Measurements from ENCODE around the gene ZNF136.

ZNF136 gene

DNA sequence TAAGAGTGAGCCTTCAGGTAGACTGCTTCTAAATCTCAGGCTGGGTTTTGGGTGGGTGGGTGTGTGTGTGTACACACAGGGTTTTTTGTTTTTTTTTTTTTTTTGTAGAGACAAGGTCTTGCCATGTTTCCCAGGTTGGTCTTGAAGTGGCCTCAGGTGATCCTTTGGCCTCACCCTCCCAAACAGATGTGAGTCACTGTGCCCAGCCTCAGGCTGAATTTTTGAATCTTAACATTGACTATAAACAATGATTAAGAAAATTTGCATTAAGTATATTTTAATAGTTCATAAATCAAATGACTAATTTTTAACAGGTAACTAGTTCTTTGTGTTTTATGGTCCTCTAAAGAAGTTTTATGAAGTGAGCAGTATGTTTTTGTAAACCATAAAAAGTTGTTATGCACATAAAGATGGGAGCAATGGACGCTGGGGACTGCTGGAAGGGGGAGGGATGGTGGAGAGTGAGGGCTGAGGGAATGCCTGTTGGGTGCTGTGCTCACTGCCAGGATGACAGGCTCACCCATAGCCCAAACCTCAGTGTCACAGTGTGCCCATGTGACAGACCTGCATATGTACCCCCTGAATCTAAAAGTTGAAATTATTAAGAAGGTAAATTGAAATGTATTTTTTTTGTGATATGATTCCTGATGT lies 60.2 kb downstream of the ZNF136 start:
- TF ChIP-seq, protein P1, sequence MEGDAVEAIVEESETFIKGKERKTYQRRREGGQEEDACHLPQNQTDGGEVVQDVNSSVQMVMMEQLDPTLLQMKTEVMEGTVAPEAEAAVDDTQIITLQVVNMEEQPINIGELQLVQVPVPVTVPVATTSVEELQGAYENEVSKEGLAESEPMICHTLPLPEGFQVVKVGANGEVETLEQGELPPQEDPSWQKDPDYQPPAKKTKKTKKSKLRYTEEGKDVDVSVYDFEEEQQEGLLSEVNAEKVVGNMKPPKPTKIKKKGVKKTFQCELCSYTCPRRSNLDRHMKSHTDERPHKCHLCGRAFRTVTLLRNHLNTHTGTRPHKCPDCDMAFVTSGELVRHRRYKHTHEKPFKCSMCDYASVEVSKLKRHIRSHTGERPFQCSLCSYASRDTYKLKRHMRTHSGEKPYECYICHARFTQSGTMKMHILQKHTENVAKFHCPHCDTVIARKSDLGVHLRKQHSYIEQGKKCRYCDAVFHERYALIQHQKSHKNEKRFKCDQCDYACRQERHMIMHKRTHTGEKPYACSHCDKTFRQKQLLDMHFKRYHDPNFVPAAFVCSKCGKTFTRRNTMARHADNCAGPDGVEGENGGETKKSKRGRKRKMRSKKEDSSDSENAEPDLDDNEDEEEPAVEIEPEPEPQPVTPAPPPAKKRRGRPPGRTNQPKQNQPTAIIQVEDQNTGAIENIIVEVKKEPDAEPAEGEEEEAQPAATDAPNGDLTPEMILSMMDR (IDR thresholded peaks at IDR 0.05; ENCODE audit: extremely low read depth, missing control alignments) = no peak
- no peak for DNase-seq (ENCODE audit: low spot score)

DNA sequence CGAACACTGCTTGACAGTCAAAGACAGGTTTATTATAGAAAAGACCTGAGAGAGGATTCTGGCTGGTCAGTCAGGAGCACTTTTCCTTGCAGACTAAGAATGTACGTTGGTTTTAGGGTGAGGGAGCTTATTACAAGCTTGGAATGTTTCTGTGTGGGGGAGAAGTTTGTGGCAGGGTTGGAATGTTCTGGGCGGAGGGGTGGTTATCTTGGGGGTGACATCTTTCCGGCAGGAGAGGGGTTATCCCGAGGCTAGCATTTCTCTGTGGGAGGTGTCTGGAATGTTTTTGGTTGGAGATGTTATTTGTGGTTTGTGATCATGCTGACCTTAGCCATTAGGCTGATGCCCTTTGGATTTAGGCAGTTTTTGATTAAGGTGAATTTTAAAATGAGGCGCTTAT lies 61.8 kb downstream of the ZNF136 start:
- no peak for DNase-seq (ENCODE audit: low spot score)
- TF ChIP-seq, protein P1 (IDR thresholded peaks at IDR 0.05; ENCODE audit: extremely low read depth, missing control alignments) = no peak

DNA sequence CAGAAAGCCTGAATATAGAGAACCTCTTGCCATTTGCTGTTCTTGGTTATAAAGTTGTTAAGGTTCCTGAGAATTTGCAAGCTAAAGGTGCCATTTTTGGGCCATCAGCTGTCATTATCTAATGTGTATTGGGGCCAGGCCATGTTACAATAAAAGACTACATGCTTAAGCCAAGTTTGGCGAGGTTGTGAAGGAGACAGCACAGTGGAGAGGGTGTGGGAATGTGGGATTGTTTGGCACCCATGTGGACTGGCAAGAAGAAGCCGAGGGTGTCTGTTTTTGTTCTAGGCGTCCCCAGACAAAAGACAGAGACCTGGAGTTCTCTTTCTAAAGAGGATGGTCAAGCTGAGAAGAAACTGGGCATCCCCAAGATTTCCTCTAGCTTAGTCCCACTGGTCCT lies 67.1 kb downstream of the ZNF136 start:
- TF ChIP-seq, protein P1 (IDR thresholded peaks at IDR 0.05; ENCODE audit: extremely low read depth, missing control alignments) = no peak
- no peak for DNase-seq (ENCODE audit: low spot score)

DNA sequence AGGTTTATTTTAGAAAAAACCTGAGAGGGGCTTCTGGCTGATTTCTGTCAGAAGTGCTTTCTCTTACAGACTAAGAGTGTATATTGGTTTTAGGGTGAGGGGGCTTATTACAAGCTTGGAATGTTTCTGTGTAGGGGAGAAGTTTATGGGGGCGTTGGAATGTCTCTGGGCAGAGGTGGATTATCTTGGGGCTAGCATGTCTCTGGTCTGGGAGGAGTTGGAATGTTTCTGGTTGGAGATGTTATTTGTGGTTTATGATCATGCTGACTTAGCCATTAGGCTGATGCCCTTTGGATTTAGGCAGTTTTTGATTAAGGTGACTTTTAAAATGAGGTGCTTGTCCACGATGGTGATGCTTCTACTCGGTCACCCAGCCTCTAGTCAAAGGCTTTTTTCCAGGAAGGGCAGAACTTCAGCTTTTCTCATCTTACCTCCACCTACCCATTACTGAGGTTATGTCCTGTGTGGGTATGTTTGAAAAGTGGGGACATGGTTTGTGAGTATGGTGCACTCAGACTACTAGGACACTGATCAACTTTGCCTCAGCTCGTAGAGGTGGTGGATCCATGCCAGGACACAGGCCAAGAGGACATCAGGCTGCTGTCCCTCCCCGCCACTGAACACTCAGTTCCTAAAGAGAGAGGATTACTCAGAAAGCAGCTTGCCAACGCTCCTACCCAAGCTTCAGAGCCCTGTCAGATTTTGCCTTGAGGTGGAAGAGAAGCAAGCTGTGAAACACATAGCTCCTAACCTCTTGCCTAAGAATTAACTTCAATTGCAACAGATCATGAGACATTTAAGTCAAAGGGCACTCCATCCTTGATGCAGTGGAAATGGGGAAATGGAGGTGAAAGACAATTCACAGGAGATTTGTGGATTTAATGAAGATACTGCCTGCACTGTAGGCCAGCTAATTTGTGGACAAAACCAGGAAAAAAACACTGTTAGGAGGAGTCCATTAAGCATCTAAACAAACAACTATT lies 68.1 kb downstream of the ZNF136 start:
- TF ChIP-seq, protein P1 (IDR thresholded peaks at IDR 0.05; ENCODE audit: extremely low read depth, missing control alignments) = no peak
- DNase-seq (ENCODE audit: low spot score) = no peak

DNA sequence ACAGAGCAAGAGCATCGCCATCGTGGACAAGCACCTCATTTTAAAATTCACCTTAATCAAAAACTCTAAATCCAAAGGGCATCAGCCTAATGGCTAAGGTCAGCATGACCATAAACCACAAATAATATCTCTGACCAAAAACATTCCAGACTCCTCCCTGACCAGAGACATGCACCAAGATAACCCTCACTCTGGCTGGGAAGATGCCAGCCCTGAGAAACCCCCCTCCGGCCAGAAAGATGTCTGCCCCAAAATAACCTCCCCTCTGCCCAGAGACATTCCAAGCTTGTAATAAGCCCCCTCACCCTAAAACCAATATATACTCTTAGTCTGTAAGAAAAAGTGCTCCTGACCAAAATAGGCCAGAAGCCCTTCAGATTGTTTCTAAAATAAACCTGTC lies 70.1 kb downstream of the ZNF136 start:
- DNase-seq (ENCODE audit: low spot score) = no peak
- TF ChIP-seq, protein P1 (IDR thresholded peaks at IDR 0.05; ENCODE audit: extremely low read depth, missing control alignments) = no peak

DNA sequence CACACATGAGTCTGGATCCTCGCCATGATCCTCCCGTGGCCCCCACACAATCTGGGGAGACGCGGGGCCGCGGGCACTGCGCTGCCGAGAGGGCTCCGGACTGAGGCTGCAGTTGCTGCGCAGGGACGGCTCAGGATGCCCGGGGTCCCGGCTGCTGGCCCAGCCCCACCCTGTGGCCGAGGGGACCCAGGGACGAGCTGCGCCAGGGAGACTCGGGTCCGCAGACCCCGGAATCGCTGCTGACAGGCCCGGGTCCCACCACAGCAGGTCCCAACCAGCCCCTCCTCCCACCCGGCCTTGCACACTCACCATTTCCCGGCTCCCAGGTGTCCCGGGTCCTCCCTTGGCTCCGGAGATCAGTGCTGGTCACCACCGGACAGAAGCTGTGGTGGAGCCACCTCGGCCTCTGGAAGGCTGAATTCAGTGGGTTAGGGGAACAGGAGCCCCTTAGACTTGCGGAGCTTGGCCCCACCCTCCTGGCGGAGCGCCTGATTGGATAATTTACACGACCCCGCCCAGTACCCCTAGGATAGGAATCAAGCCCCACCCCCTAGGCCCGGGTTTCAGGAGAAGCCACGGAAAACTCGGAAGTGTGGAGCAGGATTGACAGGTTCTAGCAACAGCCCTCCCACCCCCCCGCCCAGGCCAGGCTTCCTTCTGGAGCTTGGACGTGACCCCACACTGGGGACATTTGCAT lies 74.4 kb downstream of the ZNF136 start:
- TF ChIP-seq, protein P1 (IDR thresholded peaks at IDR 0.05; ENCODE audit: extremely low read depth, missing control alignments) = no peak
- DNase-seq (ENCODE audit: low spot score) = no peak

Measured in GM20000 (cell line).